ENCODE data around the gene GSTO2. TPM values are rescaled to one million over a fixed set of nuclear protein-coding genes. Genes with fewer than 3 reads are reported as not detected.

Gene GSTO2
- total RNA-seq, 1 experiment from 2014 or later, result 25.7 TPM

- Mint-ChIP-seq H3K36me3 (ENCODE audit: insufficient read depth, unreplicated experiment) (no peaks in the 10 kb centered on the region), H3K27me3 (ENCODE audit: unreplicated experiment) (peaks cover 20% of the 10 kb centered on the region), H3K4me3 (ENCODE audit: low read depth, unreplicated experiment) (no peak overlapping the region), H3K27ac (ENCODE audit: unreplicated experiment) (no peak overlapping the region), H3K9me3 (ENCODE audit: low read depth, unreplicated experiment) (no peaks in the 10 kb centered on the region), H3K4me1 (ENCODE audit: low read depth, unreplicated experiment) (peaks cover 11% of the 10 kb centered on the region)
- intact Hi-C loops (cut with micrococcal nuclease; ENCODE audit: unreplicated experiment), result no loop called here
- no peak for TF ChIP-seq CTCF (IDR thresholded peaks at IDR 0.05; ENCODE audit: unreplicated experiment)
- CTCF ChIA-PET, result interaction anchor here (0.7 kb wide), 2 partner anchors 47 to 50 kb away, joined by 3 to 4 read pairs; no protein-coding TSS in a partner anchor
- no peak for DNase-seq
- no TSS peak for BruUV-seq (replicated peaks)
These were observed 52.9 kb downstream of the GSTO2 start for GRCh38 chr10:104321725-104322415.

GRCh38 chr10:104322416-104322782, 53.4 kb downstream of the GSTO2 start:
- intact Hi-C loops (cut with micrococcal nuclease; ENCODE audit: unreplicated experiment), result no loop called here
- Mint-ChIP-seq H3K4me1 (ENCODE audit: low read depth, unreplicated experiment) (peaks cover 9% of the 10 kb centered on the region), H3K36me3 (ENCODE audit: insufficient read depth, unreplicated experiment) (no peaks in the 10 kb centered on the region), H3K27ac (ENCODE audit: unreplicated experiment) (no peak overlapping the region), H3K27me3 (ENCODE audit: unreplicated experiment) (peaks cover 20% of the 10 kb centered on the region), H3K9me3 (ENCODE audit: low read depth, unreplicated experiment) (no peaks in the 10 kb centered on the region), H3K4me3 (ENCODE audit: low read depth, unreplicated experiment) (no peak overlapping the region)
- CTCF ChIA-PET, result no interaction called here
- BruUV-seq (replicated peaks), result no TSS peak
- DNase-seq, result no peak
- TF ChIP-seq CTCF (IDR thresholded peaks at IDR 0.05; ENCODE audit: unreplicated experiment), result no peak

- BruUV-seq (replicated peaks), result no TSS peak
- intact Hi-C loops (cut with micrococcal nuclease; ENCODE audit: unreplicated experiment), result no loop called here
- H3K27me3 Mint-ChIP-seq (ENCODE audit: unreplicated experiment), result peaks cover 17% of the 10 kb centered on the region
- DNase-seq, result no peak
- peaks cover 2% of the 10 kb centered on the region for H3K4me1 Mint-ChIP-seq (ENCODE audit: low read depth, unreplicated experiment)
- H3K9me3 Mint-ChIP-seq (ENCODE audit: low read depth, unreplicated experiment), result no peaks in the 10 kb centered on the region
- no peak for TF ChIP-seq CTCF (IDR thresholded peaks at IDR 0.05; ENCODE audit: unreplicated experiment)
- no peaks in the 10 kb centered on the region for H3K36me3 Mint-ChIP-seq (ENCODE audit: insufficient read depth, unreplicated experiment)
- no peak overlapping the region for H3K4me3 Mint-ChIP-seq (ENCODE audit: low read depth, unreplicated experiment)
- no peak overlapping the region for H3K27ac Mint-ChIP-seq (ENCODE audit: unreplicated experiment)
- CTCF ChIA-PET, result no interaction called here
These were observed 54.1 kb downstream of the GSTO2 start for GRCh38 chr10:104323085-104323484.

- CTCF ChIA-PET, result no interaction called here
- no TSS peak for BruUV-seq (replicated peaks)
- Mint-ChIP-seq H3K36me3 (ENCODE audit: insufficient read depth, unreplicated experiment) (no peaks in the 10 kb centered on the region), H3K4me3 (ENCODE audit: low read depth, unreplicated experiment) (no peak overlapping the region), H3K4me1 (ENCODE audit: low read depth, unreplicated experiment) (no peaks in the 10 kb centered on the region), H3K27ac (ENCODE audit: unreplicated experiment) (no peak overlapping the region), H3K9me3 (ENCODE audit: low read depth, unreplicated experiment) (no peaks in the 10 kb centered on the region), H3K27me3 (ENCODE audit: unreplicated experiment) (peaks cover 16% of the 10 kb centered on the region)
- TF ChIP-seq CTCF (IDR thresholded peaks at IDR 0.05; ENCODE audit: unreplicated experiment), result no peak
- intact Hi-C loops (cut with micrococcal nuclease; ENCODE audit: unreplicated experiment), result no loop called here
- DNase-seq, result no peak
These were observed 54.8 kb downstream of the GSTO2 start for GRCh38 chr10:104323760-104324201.
